A673 (cell line): ENCODE data around the gene MAP3K5. TPM values are rescaled to one million over a fixed set of nuclear protein-coding genes. Genes with fewer than 3 reads are reported as not detected.

ENCODE experiments used
- BruUV-seq: library from RNA; stranded (reverse); fragments of 400-500 nt; replicated peaks from 2 replicates; lab custom pipeline; 2021; lab: Mats Ljungman, UMichigan
- CTCF ChIA-PET: fragments of 300-600 bp; sonication (Branson Sonifier 250); formaldehyde crosslinking; loops from one replicate; lab custom pipeline; 2022; ENCODE audit warnings: antibody characterized with exemption; lab: Charles Lee
- POLR2A ChIA-PET: fragments of 300-600 bp; sonication (Branson Sonifier 250); formaldehyde crosslinking; loops from one replicate; lab custom pipeline; 2022; ENCODE audit warnings: antibody characterized with exemption; ENCODE audit not compliant: low non-redundant PET; lab: Charles Lee
- DNase-seq: peaks from one replicate; pipeline ENCODE4 v3.0.0-alpha.2; 2015; ENCODE audit warnings: low spot score
- H3K27ac ChIP-seq: fragments of 200-600 bp; sonication (generic); 2 replicates; pipeline ENCODE4 v1.5.1; 2016; ENCODE audit warnings: mixed run types, low read depth, mild to moderate bottlenecking, mixed read lengths, antibody characterized with exemption, low read length; ENCODE audit not compliant: poor library complexity, severe bottlenecking
- H3K27me3 ChIP-seq: fragments of 200-600 bp; sonication (generic); replicated peaks from 2 replicates; pipeline ENCODE4 v1.6.1; 2017; ENCODE audit warnings: mixed run types, low read depth, mild to moderate bottlenecking, mixed read lengths, antibody characterized with exemption, low read length; ENCODE audit not compliant: insufficient read depth, poor library complexity
- H3K36me3 ChIP-seq: fragments of 200-600 bp; sonication (generic); 2 replicates; pipeline ENCODE4 v1.6.1; 2016; ENCODE audit warnings: mixed run types, mild to moderate bottlenecking, mixed read lengths, antibody characterized with exemption, low read length; ENCODE audit not compliant: insufficient read depth, poor library complexity, severe bottlenecking
- H3K4me1 ChIP-seq: fragments of 200-600 bp; sonication (generic); 2 replicates; pipeline ENCODE4 v1.6.1; 2017; ENCODE audit warnings: mixed run types, mild to moderate bottlenecking, mixed read lengths, antibody characterized with exemption, low read length; ENCODE audit not compliant: insufficient read depth, poor library complexity, severe bottlenecking
- H3K4me3 ChIP-seq: fragments of 200-600 bp; sonication (generic); 2 replicates; pipeline ENCODE4 v1.5.1; 2016; ENCODE audit warnings: low read depth, mixed run types, mild to moderate bottlenecking, mixed read lengths, low read length; ENCODE audit not compliant: poor library complexity, severe bottlenecking
- H3K9me3 ChIP-seq: fragments of 200-600 bp; sonication (generic); 2 replicates; pipeline ENCODE4 v1.6.1; 2016; ENCODE audit warnings: mixed run types, low read depth, mild to moderate bottlenecking, mixed read lengths, antibody characterized with exemption, low read length; ENCODE audit not compliant: poor library complexity, severe bottlenecking
- EZH2 ChIP-seq: fragments of 200-600 bp; sonication (generic); IDR thresholded peaks from 2 replicates; pipeline ENCODE4 v1.6.1; 2017; ENCODE audit warnings: borderline replicate concordance, low read depth, mild to moderate bottlenecking, mixed read lengths, antibody characterized with exemption, low read length; ENCODE audit not compliant: poor library complexity, severe bottlenecking
- intact Hi-C: fragments of 100-400 bp; cut with micrococcal nuclease; formaldehyde crosslinking; loops from one replicate; pipeline ENCODE4 v1.10.0; 2022; ENCODE audit not compliant: unreplicated experiment
- total RNA-seq: library from RNA; stranded (reverse); gene quantifications from 2 replicates; pipeline ENCODE4 v1.2.3, GENCODE V29; 2021
- TF ChIP-seq, protein P1 (sequence below): fragments of 300-800, 200-600 bp; sonication (generic); conservative IDR thresholded peaks from 2 replicates; pipeline ENCODE4 v1.5.1; 2017; ENCODE audit warnings: low read depth, mild to moderate bottlenecking, antibody characterized with exemption, low read length, moderate library complexity, mixed read lengths

Gene MAP3K5
- total RNA-seq, 1 experiment from 2014 or later: 5.4 TPM

DNA sequence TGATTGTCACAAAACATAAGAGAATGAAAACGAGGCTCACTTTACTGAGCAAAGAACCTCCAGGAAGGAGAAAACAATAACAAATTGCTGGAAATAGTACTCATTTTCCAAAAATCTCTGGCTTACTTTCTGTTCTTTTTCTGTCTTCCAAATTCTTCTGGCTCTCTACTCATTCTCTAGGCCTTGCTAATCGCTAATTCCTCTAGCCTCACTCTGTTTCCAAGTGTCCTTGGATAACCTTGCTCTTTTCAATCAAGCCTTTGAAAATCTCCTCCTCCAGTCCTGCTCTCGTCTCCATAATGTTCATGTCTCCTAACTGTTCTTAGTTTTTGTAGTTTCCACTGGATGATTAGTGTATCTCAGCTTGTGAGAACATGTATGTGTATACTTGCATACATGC, 145.9 kb downstream of the MAP3K5 start:
- no peaks in the 10 kb centered on the region for H3K27me3 ChIP-seq
- POLR2A ChIA-PET: no interaction called here
- no peak for DNase-seq
- H3K9me3 ChIP-seq: no peaks in the 10 kb centered on the region
- no peak overlapping the region for H3K27ac ChIP-seq
- H3K4me3 ChIP-seq: no peak overlapping the region
- CTCF ChIA-PET: no interaction called here
- intact Hi-C loops: loop anchor here (10.0 kb wide), 1 partner anchor 278 kb away; the partner anchor contains the start of gene SLC35D3
- no peaks in the 10 kb centered on the region for H3K36me3 ChIP-seq
- TF ChIP-seq EZH2: no peak
- TF ChIP-seq, protein P1, sequence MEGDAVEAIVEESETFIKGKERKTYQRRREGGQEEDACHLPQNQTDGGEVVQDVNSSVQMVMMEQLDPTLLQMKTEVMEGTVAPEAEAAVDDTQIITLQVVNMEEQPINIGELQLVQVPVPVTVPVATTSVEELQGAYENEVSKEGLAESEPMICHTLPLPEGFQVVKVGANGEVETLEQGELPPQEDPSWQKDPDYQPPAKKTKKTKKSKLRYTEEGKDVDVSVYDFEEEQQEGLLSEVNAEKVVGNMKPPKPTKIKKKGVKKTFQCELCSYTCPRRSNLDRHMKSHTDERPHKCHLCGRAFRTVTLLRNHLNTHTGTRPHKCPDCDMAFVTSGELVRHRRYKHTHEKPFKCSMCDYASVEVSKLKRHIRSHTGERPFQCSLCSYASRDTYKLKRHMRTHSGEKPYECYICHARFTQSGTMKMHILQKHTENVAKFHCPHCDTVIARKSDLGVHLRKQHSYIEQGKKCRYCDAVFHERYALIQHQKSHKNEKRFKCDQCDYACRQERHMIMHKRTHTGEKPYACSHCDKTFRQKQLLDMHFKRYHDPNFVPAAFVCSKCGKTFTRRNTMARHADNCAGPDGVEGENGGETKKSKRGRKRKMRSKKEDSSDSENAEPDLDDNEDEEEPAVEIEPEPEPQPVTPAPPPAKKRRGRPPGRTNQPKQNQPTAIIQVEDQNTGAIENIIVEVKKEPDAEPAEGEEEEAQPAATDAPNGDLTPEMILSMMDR: no peak
- peaks cover 9% of the 10 kb centered on the region for H3K4me1 ChIP-seq
- no TSS peak for BruUV-seq

DNA sequence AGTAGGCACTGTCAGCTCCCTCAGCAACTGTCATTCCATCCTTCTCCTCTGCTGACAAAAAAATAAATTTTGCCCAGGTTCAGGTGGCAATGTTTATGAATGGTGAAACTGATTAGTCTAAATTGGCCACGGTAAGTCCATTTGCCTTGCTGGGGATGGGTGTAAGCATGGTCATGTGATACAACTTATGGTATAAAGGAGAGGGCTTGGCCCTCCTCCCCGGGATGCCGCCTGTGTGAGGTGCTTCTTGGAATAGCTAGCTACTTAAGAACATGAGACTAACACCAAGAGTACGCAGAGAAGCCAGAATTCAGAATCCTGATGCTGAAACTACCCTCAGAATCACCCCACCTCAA, 147.7 kb downstream of the MAP3K5 start:
- POLR2A ChIA-PET: no interaction called here

DNA sequence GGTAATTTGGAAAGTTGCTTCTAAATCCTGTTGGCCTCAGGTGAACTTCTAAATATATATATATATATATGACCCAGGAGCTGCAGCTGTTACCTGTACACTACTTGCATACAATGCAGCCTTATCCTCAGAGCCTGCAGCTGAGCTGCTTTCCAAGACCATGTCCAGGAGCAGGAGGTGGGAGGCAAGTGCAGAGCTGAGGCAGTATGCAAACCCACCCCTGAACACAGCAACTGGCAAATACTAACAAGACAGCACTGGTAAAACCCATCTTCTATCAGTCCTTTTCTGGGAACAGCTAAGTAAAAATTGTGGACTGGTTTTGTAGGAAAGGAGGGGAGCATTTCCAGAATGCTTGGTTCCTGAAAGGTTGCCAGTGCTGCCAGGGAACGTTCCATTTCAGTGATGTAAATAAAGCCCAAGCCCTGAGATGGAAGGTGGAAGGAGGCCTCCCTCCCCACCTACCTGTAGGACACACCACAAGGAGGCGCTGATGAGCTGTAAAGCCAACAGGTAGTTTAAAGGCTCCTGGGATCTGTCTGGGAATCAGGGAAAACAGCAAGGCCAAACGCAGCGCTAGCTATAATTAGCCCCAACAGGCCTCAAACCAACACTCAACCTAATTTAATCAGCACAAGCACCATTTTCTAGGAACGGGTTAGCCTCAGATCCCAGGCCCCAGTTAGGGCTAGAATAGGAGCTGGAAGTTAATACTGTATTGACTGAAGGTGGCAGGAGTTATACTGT, 148.3 kb downstream of the MAP3K5 start:
- Histone ChIP-seq H3K4me1 (peaks cover 9% of the 10 kb centered on the region), H3K27ac (no peak overlapping the region), H3K27me3 (no peaks in the 10 kb centered on the region), H3K9me3 (no peaks in the 10 kb centered on the region), H3K36me3 (no peaks in the 10 kb centered on the region), H3K4me3 (no peak overlapping the region)
- intact Hi-C loops: loop anchor here (1.0 to 10.0 kb wide), 2 partner anchors 149 to 281 kb away; partner anchors contain the start of gene SLC35D3
- ChIA-PET POLR2A (no interaction called here), CTCF (interaction anchor here (0.5 to 1.8 kb wide), 5 partner anchors 8 to 810 kb away, joined by 3 to 38 read pairs (median 3); partner anchors contain the start of gene MAP3K5)
- no TSS peak for BruUV-seq
- DNase-seq: peak; percentile 82
- TF ChIP-seq, protein P1: peak; percentile 91
- TF ChIP-seq EZH2: no peak

More for the DNA sequence above, 147.7 kb downstream of the MAP3K5 start:
- BruUV-seq: no TSS peak
- intact Hi-C loops: loop anchor here (1.0 to 10.0 kb wide), 2 partner anchors 149 to 280 kb away; partner anchors contain the start of gene SLC35D3
- DNase-seq: no peak
- TF ChIP-seq, protein P1: no peak
- TF ChIP-seq EZH2: no peak
- no peak overlapping the region for H3K4me3 ChIP-seq
- no peaks in the 10 kb centered on the region for H3K36me3 ChIP-seq
- H3K9me3 ChIP-seq: no peaks in the 10 kb centered on the region
- no peak overlapping the region for H3K27ac ChIP-seq
- H3K4me1 ChIP-seq: peaks cover 9% of the 10 kb centered on the region
- no peaks in the 10 kb centered on the region for H3K27me3 ChIP-seq
- CTCF ChIA-PET: interaction anchor here (0.5 to 1.8 kb wide), 5 partner anchors 9 to 811 kb away, joined by 3 to 38 read pairs (median 3); partner anchors contain the start of gene MAP3K5
